GM18519 (cell line): ENCODE results near the gene ADK.

Experiments
- ATAC-seq: cut with Tn5 transposase; IDR thresholded peaks from one replicate; pipeline ENCODE4 v1.9.1; 2021; ENCODE audit warnings: mild to moderate bottlenecking, moderate library complexity; ENCODE audit not compliant: unreplicated experiment, low FRiP score

The ADK gene

GRCh38 chr10:74231375-74231774 is 80.4 kb downstream of the ADK start:
- no peak for ATAC-seq

GRCh38 chr10:74233281-74233680 is 82.3 kb downstream of the ADK start:
- ATAC-seq: no peak

GRCh38 chr10:74234569-74234968 is 83.5 kb downstream of the ADK start:
- ATAC-seq: no peak

DNA sequence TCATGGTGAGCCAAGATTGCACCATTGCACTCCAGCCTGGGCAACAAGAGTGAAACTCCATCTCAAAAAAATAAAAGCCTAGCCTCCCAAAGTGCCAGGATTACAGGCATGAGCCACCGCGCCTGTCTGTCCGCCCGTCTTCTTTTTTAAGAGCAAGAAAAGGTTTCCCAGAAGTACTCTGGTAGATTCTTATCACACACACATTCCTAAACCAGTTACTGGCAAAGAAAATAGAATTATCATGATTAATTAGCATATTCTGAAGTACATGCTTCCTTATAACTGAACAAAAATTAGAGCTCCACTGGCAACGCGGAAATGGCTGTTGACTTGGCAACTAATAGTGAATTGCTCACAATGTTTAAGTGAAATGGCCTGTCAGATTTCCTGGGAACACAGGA is 87.0 kb downstream of the ADK start:
- ATAC-seq: no peak

GRCh38 chr10:74238516-74238915 is 87.5 kb downstream of the ADK start:
- no peak for ATAC-seq

DNA sequence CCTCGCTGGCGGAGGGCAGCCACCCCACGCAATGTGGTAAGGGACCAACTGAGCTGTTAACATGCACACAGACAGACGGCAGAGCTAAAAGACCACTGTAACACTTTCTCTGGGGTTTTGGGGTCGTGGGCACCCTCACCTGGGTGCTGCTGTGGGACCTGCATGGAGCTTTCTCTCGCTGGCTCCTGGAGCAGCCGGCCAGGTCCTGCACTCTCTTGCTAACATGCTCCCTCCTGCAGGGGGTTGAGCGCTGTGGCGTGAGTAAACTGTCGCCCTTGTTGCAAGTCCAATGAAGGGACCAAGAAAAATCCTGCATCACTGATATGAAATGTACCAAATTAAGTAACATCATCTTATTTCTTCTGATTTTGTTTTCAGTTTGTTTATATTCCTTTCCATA is 92.0 kb downstream of the ADK start:
- ATAC-seq: no peak

GRCh38 chr10:74244097-74244685 is 93.2 kb downstream of the ADK start:
- ATAC-seq: no peak

- no peak for ATAC-seq
Measured at GRCh38 chr10:74244807-74245206, 93.8 kb downstream of the ADK start.

DNA sequence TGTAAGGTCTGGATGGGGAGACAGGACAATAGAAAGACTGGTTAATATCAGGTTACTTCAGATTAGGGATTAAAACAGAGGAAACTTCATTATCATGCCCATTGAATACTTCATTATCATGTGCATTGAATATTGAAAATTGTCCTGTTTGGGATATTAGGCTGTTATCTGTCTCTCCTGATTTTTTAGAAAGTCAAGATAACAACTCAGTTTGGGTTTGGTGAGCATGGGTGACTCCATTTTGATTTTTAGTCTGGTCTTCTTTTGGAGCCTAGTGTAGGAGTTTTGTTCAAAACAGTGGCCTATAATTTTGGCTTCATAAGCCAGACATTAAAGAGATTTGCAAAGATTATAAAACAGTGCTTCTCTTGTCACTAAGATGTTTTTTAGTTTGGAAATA is 95.5 kb downstream of the ADK start:
- ATAC-seq: no peak

GRCh38 chr10:74249865-74250264 is 98.8 kb downstream of the ADK start:
- no peak for ATAC-seq

GRCh38 chr10:74255214-74255613 is 104.2 kb downstream of the ADK start:
- ATAC-seq: no peak

- ATAC-seq: no peak
Measured at GRCh38 chr10:74255888-74256357, 104.9 kb downstream of the ADK start.

DNA sequence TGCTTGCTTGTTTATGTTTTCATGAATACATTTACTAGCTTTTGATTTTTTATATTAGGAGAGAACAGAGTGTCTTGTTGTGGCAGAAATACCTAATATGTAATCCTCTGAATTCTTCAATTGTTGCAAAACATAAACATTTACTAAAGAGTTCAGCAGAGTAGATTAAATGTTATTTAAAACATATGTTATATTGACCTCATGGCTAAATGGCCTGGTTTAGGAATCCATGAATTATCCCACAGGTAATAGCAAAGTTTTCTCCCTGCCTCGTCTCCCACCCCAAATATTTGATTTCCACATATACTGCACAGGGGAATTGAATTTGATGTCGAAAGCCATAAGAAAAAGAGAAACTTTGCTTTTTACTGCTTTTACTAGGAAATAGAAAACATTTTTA is 111.8 kb downstream of the ADK start:
- no peak for ATAC-seq

DNA sequence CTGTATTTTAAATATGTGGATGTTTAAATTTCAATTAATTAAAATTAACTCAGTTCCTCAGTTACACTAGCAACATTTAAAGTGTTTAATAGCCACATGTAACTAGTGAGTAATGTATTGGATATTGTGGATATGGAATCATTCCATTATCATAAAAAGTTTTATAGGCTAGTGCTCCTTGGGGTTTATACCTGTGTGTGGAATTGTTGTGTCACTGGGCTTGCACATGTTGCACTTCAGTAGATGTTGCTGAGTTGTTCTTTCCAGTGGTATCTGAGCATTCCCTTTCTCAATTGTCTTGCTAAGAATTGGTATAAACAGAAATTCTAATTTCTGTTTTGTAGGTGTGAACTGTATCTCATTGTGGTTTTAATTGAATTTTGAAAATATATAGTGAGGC is 113.0 kb downstream of the ADK start:
- ATAC-seq: no peak

GRCh38 chr10:74272288-74272687 is 121.3 kb downstream of the ADK start:
- no peak for ATAC-seq

- no peak for ATAC-seq
Measured at GRCh38 chr10:74275755-74276290, 124.8 kb downstream of the ADK start.

DNA sequence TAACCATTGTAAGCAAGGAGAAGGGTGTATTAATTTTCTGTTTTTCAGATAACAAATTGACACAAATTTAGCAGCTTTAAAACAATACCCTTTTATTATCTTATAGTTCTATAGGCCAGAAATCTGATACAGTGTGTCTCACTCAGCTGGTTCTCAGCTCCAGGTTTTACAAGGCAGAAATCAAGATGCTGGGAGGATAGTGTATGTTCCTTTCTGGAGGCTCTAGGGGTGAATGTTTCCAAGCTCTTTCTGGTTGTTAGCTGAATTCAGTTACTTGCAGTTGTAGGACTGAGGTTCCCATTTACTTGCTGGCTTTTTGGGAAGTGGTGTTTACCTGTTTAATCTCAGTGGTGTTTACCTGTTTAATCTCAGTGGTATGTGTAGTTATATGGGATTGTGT is 125.4 kb downstream of the ADK start:
- ATAC-seq: no peak

DNA sequence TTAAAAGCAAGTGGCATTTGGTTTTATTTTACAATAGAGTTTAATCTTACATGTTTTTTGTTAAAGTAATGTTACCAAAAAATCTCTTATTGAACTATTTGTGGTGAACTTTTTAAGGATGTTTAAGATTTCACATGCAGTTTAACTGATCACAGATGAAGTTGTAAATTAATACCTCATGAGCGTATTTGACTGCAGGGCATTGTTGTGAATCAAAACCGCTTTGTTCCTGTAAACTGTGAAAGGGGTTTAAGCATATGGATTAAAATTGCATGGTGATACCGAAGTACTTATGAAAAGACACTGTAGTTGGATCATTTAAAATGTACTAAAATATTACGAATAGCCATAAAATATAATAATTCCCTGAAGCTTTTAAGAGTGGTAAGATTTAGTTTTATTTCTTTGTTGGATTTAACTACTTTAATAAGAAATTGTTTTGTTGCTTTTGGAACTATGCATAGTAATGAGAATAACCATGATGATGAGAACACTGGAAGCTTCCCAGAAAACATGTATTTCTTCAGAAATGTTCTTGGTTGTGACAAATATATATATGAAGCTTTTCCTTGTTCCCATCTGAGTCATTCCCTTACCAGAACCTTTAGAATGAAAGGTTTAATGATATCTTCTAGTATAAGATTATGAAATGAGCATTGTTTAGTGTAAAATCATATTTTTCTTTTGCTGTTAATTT is 131.3 kb downstream of the ADK start:
- ATAC-seq: no peak

DNA sequence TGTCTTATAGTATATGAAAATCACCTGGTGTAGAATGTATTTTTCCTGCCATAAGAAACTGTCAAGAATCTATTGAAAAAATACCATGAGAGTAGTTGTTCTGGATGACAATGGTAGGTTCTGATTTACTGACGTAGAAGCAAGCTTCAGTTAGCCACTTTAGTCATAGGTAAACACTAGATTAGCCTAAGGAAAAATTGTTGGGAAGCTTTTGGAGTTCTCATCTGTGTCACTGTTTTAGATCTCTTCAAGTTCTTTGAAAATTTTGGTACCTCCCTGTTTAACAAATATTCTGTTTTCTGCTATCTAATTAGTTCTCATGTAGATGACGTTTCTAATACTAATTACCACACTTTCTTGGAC is 131.8 kb downstream of the ADK start:
- ATAC-seq: no peak

DNA sequence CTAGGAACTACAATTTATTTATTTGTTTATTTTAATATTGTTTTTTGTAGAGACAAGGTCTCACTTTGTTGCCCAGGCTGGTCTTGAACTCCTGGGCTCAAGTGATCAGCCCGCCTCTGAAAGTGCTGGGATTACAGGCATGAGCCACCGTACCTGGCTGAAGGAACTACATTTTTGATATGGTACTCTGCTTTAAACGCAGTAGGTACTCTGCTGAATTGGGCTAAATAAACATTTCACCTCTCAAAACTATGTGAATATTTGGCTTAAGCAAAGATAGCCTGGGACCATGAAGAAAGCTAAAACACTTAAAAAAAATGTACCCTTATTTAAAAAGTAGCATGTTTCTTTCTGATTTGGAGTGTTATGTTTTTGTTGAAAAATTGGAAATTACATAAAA is 138.2 kb downstream of the ADK start:
- no peak for ATAC-seq

DNA sequence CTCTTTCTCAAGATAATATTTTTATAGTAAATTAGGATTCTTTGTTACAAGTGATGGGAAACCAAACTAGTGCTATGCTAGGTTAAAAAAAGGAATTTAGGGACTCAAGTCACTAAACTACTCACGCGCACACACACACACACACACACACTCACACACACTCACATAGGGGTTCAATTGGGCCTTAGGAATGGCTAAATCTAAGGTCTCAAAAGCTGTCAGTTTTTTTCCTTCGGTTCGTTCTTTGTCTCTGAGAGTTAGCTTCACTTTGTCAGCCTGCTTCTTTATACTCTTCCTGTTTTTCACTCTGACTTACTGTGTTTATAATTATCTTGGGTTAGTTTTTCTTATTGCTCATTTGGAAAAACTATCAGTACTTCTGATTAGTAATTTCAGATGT is 138.9 kb downstream of the ADK start:
- ATAC-seq: no peak

GRCh38 chr10:74290708-74291107 is 139.7 kb downstream of the ADK start:
- ATAC-seq: no peak
